SU-DHL-6 (cell line): ENCODE data around the gene TEX22.

Experiments used
- H2AFZ ChIP-seq: fragments of 200-600 bp; sonication (generic); 2 replicates; pipeline ENCODE4 v1.6.1; 2014; ENCODE audit warnings: low read depth, mild to moderate bottlenecking, moderate library complexity, mixed read lengths, antibody characterized with exemption, low read length; ENCODE audit not compliant: severe bottlenecking
- H3F3A ChIP-seq: fragments of 200-600 bp; shearing (Covaris generic); 2 replicates; pipeline ENCODE4 v1.6.0; 2016; ENCODE audit warnings: antibody characterized with exemption, mild to moderate bottlenecking; ENCODE audit not compliant: insufficient read depth
- H3K27ac ChIP-seq: fragments of 200-600 bp; sonication (generic); 2 replicates; pipeline ENCODE4 v1.5.1; 2016; ENCODE audit warnings: low read depth, mild to moderate bottlenecking, low read length, moderate library complexity, mixed read lengths
- H3K27me3 ChIP-seq: fragments of 200-600 bp; sonication (generic), shearing (Covaris generic); 2 replicates; pipeline ENCODE4 v1.6.0; 2014; ENCODE audit warnings: mild to moderate bottlenecking, low read length
- H3K36me3 ChIP-seq: fragments of 200-600 bp; sonication (generic); 2 replicates; pipeline ENCODE4 v1.6.1; 2014; ENCODE audit warnings: mild to moderate bottlenecking, low read length, mixed read lengths
- H3K4me2 ChIP-seq: fragments of 300-600, 200-600 bp; shearing (Covaris generic), sonication (generic); 2 replicates; pipeline ENCODE4 v1.6.0; 2014; ENCODE audit warnings: low read length, low read depth, mild to moderate bottlenecking; ENCODE audit not compliant: poor library complexity, severe bottlenecking
- H3K4me3 ChIP-seq: fragments of 200-600 bp; sonication (generic); 2 replicates; pipeline ENCODE4 v1.5.1; 2014; ENCODE audit warnings: antibody characterized with exemption, low read length, mild to moderate bottlenecking, mixed read lengths; ENCODE audit not compliant: insufficient read depth, poor library complexity, severe bottlenecking
- H3K79me2 ChIP-seq: fragments of 200-600 bp; sonication (generic); 2 replicates; pipeline ENCODE4 v1.6.1; 2014; ENCODE audit warnings: mild to moderate bottlenecking, low read length, moderate library complexity; ENCODE audit not compliant: insufficient read depth
- H3K9ac ChIP-seq: fragments of 200-600 bp; sonication (generic); 2 replicates; pipeline ENCODE4 v1.7.0; 2014; ENCODE audit warnings: mild to moderate bottlenecking, low read length
- H3K9me2 ChIP-seq: fragments of 200-600 bp; sonication (generic); replicated peaks from 2 replicates; pipeline ENCODE4 v1.6.1; 2014; ENCODE audit warnings: low read length; ENCODE audit not compliant: insufficient read depth
- H3K9me3 ChIP-seq: fragments of 200-600 bp; sonication (generic); 2 replicates; pipeline ENCODE4 v1.6.1; 2014; ENCODE audit warnings: low read length, mixed read lengths; ENCODE audit not compliant: insufficient read depth
- H4K20me1 ChIP-seq: fragments of 200-600 bp; sonication (generic); 2 replicates; pipeline ENCODE4 v1.6.1; 2014; ENCODE audit warnings: low read depth, mild to moderate bottlenecking, antibody characterized with exemption, low read length, moderate library complexity, mixed read lengths
- EZH2phosphoT487 ChIP-seq: fragments of 200-600 bp; sonication (generic), shearing (Covaris generic); conservative IDR thresholded peaks from 2 replicates; pipeline ENCODE4 v1.6.1; 2018; ENCODE audit warnings: mild to moderate bottlenecking, antibody characterized with exemption, low read length, moderate library complexity, mixed read lengths
- TF ChIP-seq, protein P1 (sequence below): fragments of 200-600 bp; sonication (generic); IDR thresholded peaks from one replicate; pipeline ENCODE4 v1.5.1; 2017; ENCODE audit warnings: antibody characterized with exemption, mild to moderate bottlenecking, low read length, moderate library complexity; ENCODE audit not compliant: insufficient read depth, poor library complexity, severe bottlenecking

Gene TEX22

GRCh38 chr14:105425823-105426247, 27.5 kb downstream of the TEX22 start:
- TF ChIP-seq, protein P1, sequence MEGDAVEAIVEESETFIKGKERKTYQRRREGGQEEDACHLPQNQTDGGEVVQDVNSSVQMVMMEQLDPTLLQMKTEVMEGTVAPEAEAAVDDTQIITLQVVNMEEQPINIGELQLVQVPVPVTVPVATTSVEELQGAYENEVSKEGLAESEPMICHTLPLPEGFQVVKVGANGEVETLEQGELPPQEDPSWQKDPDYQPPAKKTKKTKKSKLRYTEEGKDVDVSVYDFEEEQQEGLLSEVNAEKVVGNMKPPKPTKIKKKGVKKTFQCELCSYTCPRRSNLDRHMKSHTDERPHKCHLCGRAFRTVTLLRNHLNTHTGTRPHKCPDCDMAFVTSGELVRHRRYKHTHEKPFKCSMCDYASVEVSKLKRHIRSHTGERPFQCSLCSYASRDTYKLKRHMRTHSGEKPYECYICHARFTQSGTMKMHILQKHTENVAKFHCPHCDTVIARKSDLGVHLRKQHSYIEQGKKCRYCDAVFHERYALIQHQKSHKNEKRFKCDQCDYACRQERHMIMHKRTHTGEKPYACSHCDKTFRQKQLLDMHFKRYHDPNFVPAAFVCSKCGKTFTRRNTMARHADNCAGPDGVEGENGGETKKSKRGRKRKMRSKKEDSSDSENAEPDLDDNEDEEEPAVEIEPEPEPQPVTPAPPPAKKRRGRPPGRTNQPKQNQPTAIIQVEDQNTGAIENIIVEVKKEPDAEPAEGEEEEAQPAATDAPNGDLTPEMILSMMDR = no peak
- TF ChIP-seq EZH2phosphoT487 = no peak
- H4K20me1 ChIP-seq = peaks cover 8% of the 10 kb centered on the region; the same call in 1 of the 2 replicates

DNA sequence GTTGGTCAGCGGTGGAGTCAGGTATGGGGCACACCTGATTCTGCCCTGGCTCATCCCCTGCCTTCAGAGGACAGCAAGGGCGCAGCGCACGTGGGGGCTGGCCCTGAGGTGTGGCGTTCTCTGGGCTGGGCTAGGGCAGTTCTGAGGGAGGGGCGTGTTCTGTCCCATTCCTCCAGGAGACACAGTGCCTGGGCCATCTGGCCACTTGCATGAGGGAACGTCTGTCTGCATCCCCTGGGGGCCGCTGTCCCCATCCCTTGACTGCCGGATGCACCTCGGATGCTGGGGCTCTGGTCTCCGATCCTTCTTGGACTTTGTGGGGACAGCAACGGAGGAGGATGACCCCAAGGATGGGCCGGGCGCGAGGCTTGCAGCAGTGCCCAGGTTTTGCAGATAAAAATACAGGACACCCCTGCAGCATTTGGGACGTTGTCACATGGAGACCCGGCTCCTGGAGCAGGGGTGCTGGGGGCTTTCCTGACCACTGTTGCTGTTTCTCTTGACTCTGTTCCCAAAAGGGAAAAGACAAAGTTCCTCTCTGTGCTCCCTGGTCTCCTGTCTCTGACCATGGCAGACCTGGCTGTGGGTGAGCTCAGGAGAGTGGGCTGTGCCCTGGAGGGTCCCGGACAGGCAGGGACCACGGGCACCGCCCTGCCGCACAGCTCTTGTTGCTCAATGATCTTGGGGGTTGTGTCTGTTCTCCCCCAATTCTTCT, 28.2 kb downstream of the TEX22 start:
- H3K4me3 ChIP-seq = no peak overlapping the region
- H3F3A ChIP-seq = no peaks in the 10 kb centered on the region
- no peak overlapping the region for H3K9ac ChIP-seq
- no peak overlapping the region for H2AFZ ChIP-seq
- H3K36me3 ChIP-seq = peaks cover 8% of the 10 kb centered on the region
- H3K79me2 ChIP-seq = peaks cover 95% of the 10 kb centered on the region
- H3K27ac ChIP-seq = no peak overlapping the region
- no peaks in the 10 kb centered on the region for H3K9me3 ChIP-seq
- no peaks in the 10 kb centered on the region for H3K9me2 ChIP-seq
- H3K4me2 ChIP-seq = no peak overlapping the region
- no peaks in the 10 kb centered on the region for H3K27me3 ChIP-seq
- TF ChIP-seq, protein P1 = no peak
- no peak for TF ChIP-seq EZH2phosphoT487
- peaks cover 8% of the 10 kb centered on the region; the same call in 1 of the 2 replicates for H4K20me1 ChIP-seq

More at GRCh38 chr14:105425823-105426247, 27.5 kb downstream of the TEX22 start:
- peaks cover 8% of the 10 kb centered on the region for H3K36me3 ChIP-seq
- H3K9me3 ChIP-seq = no peaks in the 10 kb centered on the region
- no peak overlapping the region for H3K27ac ChIP-seq
- H3K4me2 ChIP-seq = no peak overlapping the region
- no peak overlapping the region for H3K9ac ChIP-seq
- H3K9me2 ChIP-seq = no peaks in the 10 kb centered on the region
- H3K4me3 ChIP-seq = no peak overlapping the region
- peaks cover 95% of the 10 kb centered on the region for H3K79me2 ChIP-seq
- H3F3A ChIP-seq = no peaks in the 10 kb centered on the region
- H3K27me3 ChIP-seq = no peaks in the 10 kb centered on the region
- no peak overlapping the region for H2AFZ ChIP-seq

- H3K27ac ChIP-seq = no peak overlapping the region
- TF ChIP-seq, protein P1 = no peak
- no peak for TF ChIP-seq EZH2phosphoT487
- peaks cover 8% of the 10 kb centered on the region; the same call in 1 of the 2 replicates for H4K20me1 ChIP-seq
Observed at GRCh38 chr14:105427412-105427811, 29.1 kb downstream of the TEX22 start.

More at GRCh38 chr14:105427412-105427811, 29.1 kb downstream of the TEX22 start:
- H3K4me2 ChIP-seq = no peak overlapping the region
- H3K79me2 ChIP-seq = peaks cover 93% of the 10 kb centered on the region
- no peak overlapping the region for H2AFZ ChIP-seq
- H3K9ac ChIP-seq = no peak overlapping the region
- H3K36me3 ChIP-seq = peaks cover 8% of the 10 kb centered on the region
- H3K9me3 ChIP-seq = no peaks in the 10 kb centered on the region
- no peaks in the 10 kb centered on the region for H3K27me3 ChIP-seq
- no peaks in the 10 kb centered on the region for H3K9me2 ChIP-seq
- no peak overlapping the region for H3K4me3 ChIP-seq
- H3F3A ChIP-seq = no peaks in the 10 kb centered on the region
